ENCODE results near the gene SSRP1. TPM values are rescaled to one million over a fixed set of nuclear protein-coding genes. Genes with fewer than 3 reads are reported as not detected.

SSRP1 gene
- total and polyA plus RNA-seq, 12 donors, result 22.6 to 73.2 (median 35.4) TPM

GRCh38 chr11:57320719-57321387 lies 14.8 kb downstream of the SSRP1 start:
- Histone ChIP-seq H3K36me3 (peaks cover 0 to 50% (median 13%) of the 10 kb centered on the region in 9 donors), H3K4me1 (peaks cover 25 to 86% (median 71%) of the 10 kb centered on the region in 9 donors), H3K4me3 (peak overlapping the region in 9 of 10 donors; percentile 16 to 80 (median 66)), H3K27me3 (no peaks in the 10 kb centered on the region), H3K27ac (peak overlapping the region; percentile 15 to 96 (median 92)), H3K9me3 (no peaks in the 10 kb centered on the region)
- 69 to 73% methylated on average over 2 of the region's 2 CpGs for WGBS, 2 donors
- ATAC-seq (no peak), DNase-seq (no peak)
- intact Hi-C loops (cut with DNase I), result loop anchor here in 1 of 10 donors (5.0 kb wide), 1 partner anchor 44 kb away; no protein-coding TSS in a partner anchor
- TF ChIP-seq, protein P1, sequence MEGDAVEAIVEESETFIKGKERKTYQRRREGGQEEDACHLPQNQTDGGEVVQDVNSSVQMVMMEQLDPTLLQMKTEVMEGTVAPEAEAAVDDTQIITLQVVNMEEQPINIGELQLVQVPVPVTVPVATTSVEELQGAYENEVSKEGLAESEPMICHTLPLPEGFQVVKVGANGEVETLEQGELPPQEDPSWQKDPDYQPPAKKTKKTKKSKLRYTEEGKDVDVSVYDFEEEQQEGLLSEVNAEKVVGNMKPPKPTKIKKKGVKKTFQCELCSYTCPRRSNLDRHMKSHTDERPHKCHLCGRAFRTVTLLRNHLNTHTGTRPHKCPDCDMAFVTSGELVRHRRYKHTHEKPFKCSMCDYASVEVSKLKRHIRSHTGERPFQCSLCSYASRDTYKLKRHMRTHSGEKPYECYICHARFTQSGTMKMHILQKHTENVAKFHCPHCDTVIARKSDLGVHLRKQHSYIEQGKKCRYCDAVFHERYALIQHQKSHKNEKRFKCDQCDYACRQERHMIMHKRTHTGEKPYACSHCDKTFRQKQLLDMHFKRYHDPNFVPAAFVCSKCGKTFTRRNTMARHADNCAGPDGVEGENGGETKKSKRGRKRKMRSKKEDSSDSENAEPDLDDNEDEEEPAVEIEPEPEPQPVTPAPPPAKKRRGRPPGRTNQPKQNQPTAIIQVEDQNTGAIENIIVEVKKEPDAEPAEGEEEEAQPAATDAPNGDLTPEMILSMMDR (IDR thresholded peaks at IDR 0.05), result no peak

DNA sequence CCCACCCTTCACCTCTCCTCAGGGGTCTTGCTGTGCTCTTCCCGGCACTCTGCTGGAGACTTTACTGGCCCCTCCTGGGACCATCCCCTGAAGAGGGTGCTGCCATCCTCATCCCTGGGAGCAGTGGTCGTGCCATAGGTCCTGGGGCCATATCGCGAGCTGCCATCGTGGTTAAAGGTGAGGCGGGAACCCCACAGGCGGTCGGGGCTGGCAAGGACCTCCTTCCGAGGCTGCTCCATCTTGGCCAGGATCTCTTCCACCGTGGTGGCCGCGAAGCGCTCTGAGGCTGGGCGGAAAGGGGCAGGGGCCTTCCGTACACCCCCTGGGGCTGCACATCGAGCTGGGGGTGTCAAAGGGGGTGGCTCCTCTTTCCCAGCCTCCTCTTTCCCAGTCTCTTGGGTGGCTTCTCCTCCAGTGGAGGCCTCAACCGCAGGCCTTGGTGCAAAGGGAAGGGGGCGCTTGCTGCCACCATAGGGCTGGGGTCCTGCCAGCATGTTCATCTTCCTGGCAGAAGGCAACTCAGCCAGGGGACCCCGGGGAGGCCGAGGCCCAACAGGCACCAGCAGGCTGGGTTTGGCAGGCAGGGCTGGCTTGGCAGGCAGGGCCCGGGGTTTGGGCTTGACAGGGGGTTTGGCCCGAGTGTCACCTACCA lies 15.5 kb downstream of the SSRP1 start:
- WGBS, 2 donors, result 81 to 85% methylated on average over 22 of the region's 22 CpGs
- Histone ChIP-seq H3K36me3 (peaks cover 0 to 56% (median 13%) of the 10 kb centered on the region in 9 donors), H3K27ac (peak overlapping the region in 9 of 10 donors; percentile 10 to 96 (median 43)), H3K4me3 (peak overlapping the region in 5 of 10 donors; percentile 10 to 80 (median 23)), H3K9me3 (no peaks in the 10 kb centered on the region), H3K27me3 (no peaks in the 10 kb centered on the region), H3K4me1 (peaks cover 26 to 86% (median 71%) of the 10 kb centered on the region in 9 donors)
- TF ChIP-seq, protein P1 (IDR thresholded peaks at IDR 0.05), result no peak
- no peak for ATAC-seq
- no peak for DNase-seq
- intact Hi-C loops (cut with DNase I), result loop anchor here in 1 of 10 donors (5.0 kb wide), 1 partner anchor 43 kb away; no protein-coding TSS in a partner anchor

GRCh38 chr11:57318178-57318577 lies 17.5 kb downstream of the SSRP1 start:
- 57 to 67% methylated on average over 2 of the region's 2 CpGs for WGBS, 2 donors
- peaks cover 0 to 76% (median 20%) of the 10 kb centered on the region in 9 donors for H3K36me3 ChIP-seq
- H3K4me3 ChIP-seq, result peak overlapping the region in 4 of 10 donors; percentile 5 to 20 (median 16)
- no peaks in the 10 kb centered on the region for H3K27me3 ChIP-seq
- H3K27ac ChIP-seq, result peak overlapping the region in 8 of 10 donors; percentile 20 to 70 (median 40)
- H3K4me1 ChIP-seq, result peaks cover 33 to 96% (median 67%) of the 10 kb centered on the region in 9 donors
- ATAC-seq (peak in 1 of 8 donors; percentile 6), DNase-seq (peak in 1 of 2 donors; percentile 62)
- no peaks in the 10 kb centered on the region for H3K9me3 ChIP-seq
- TF ChIP-seq, protein P1 (IDR thresholded peaks at IDR 0.05), result no peak
- intact Hi-C loops (cut with DNase I), result no loop called here

- TF ChIP-seq, protein P1 (IDR thresholded peaks at IDR 0.05), result no peak
- no peak overlapping the region for H3K4me3 ChIP-seq
- H3K36me3 ChIP-seq, result peaks cover 0 to 90% (median 28%) of the 10 kb centered on the region in 9 donors
- no peaks in the 10 kb centered on the region for H3K9me3 ChIP-seq
- intact Hi-C loops (cut with DNase I), result no loop called here
- ATAC-seq (no peak), DNase-seq (no peak)
- 55 to 73% methylated on average over 3 of the region's 3 CpGs for WGBS, 2 donors
- peaks cover 39 to 97% (median 72%) of the 10 kb centered on the region in 9 donors for H3K4me1 ChIP-seq
- no peaks in the 10 kb centered on the region for H3K27me3 ChIP-seq
- H3K27ac ChIP-seq, result peak overlapping the region in 7 of 10 donors; percentile 7 to 70 (median 36)
Measured at GRCh38 chr11:57316017-57316416, 19.7 kb downstream of the SSRP1 start.
